Activated CD8-positive, alpha-beta memory T cell treated with anti-CD3 and anti-CD28 coated beads, Interleukin-2, amount 50 U/mL, for 1 hour (primary cell): ENCODE measurements around the gene HSD17B4.
"Not testable (repeated sequence)": the region's sequence is repeated elsewhere in the genome, so short reads cannot be mapped to it uniquely, and the experiment has no call there.

Experiments used
- DNase-seq: peaks from one replicate; pipeline ENCODE4 v3.0.0-alpha.2; 2020; ENCODE audit errors: extremely low read depth

The HSD17B4 gene

GRCh38 chr5:119435436-119436132 is 16.7 kb upstream of the HSD17B4 start:
- peak; percentile 20 for DNase-seq

GRCh38 chr5:119437785-119438586 is 14.3 kb upstream of the HSD17B4 start:
- not testable (repeated sequence) for DNase-seq

GRCh38 chr5:119438587-119438917 is 13.7 kb upstream of the HSD17B4 start:
- not testable (repeated sequence) for DNase-seq

GRCh38 chr5:119439140-119439631 is 13.1 kb upstream of the HSD17B4 start:
- DNase-seq: no peak

- DNase-seq: not testable (repeated sequence)
Measured at GRCh38 chr5:119439632-119440031, 12.7 kb upstream of the HSD17B4 start.

- not testable (repeated sequence) for DNase-seq
Measured at GRCh38 chr5:119444643-119445042, 7.7 kb upstream of the HSD17B4 start.

GRCh38 chr5:119445544-119445943 is 6.8 kb upstream of the HSD17B4 start:
- DNase-seq: no peak

- DNase-seq: no peak
Measured at GRCh38 chr5:119449882-119450281, 2.4 kb upstream of the HSD17B4 start.

GRCh38 chr5:119450627-119451026 is 1.7 kb upstream of the HSD17B4 start:
- not testable (repeated sequence) for DNase-seq

GRCh38 chr5:119451561-119451960 is 736 bp upstream of the HSD17B4 start:
- no peak for DNase-seq

- DNase-seq: no peak
Measured at GRCh38 chr5:119452060-119452372, 281 bp upstream of the HSD17B4 start.

GRCh38 chr5:119453040-119453373 is 710 bp downstream of the HSD17B4 start:
- DNase-seq: no peak

- no peak for DNase-seq
Measured at GRCh38 chr5:119454171-119454570, 1.9 kb downstream of the HSD17B4 start.

- no peak for DNase-seq
Measured at GRCh38 chr5:119458911-119459632, 6.8 kb downstream of the HSD17B4 start.

- DNase-seq: no peak
Measured at GRCh38 chr5:119465640-119466039, 13.3 kb downstream of the HSD17B4 start.

- no peak for DNase-seq
Measured at GRCh38 chr5:119468286-119468685, 16.0 kb downstream of the HSD17B4 start.

- DNase-seq: no peak
Measured at GRCh38 chr5:119470105-119470763, 17.9 kb downstream of the HSD17B4 start.

GRCh38 chr5:119470851-119471451 is 18.7 kb downstream of the HSD17B4 start:
- DNase-seq: no peak

- DNase-seq: no peak
Measured at GRCh38 chr5:119473241-119473640, 20.9 kb downstream of the HSD17B4 start.

GRCh38 chr5:119476341-119476740 is 24.0 kb downstream of the HSD17B4 start:
- no peak for DNase-seq

- no peak for DNase-seq
Measured at GRCh38 chr5:119478781-119479180, 26.5 kb downstream of the HSD17B4 start.

GRCh38 chr5:119480629-119481028 is 28.3 kb downstream of the HSD17B4 start:
- not testable (repeated sequence) for DNase-seq
